Skeletal muscle satellite cell (primary cell): ENCODE measurements around the gene FOLR2.
"Not testable (repeated sequence)": the region's sequence is repeated elsewhere in the genome, so short reads cannot be mapped to it uniquely, and the experiment has no call there.

Experiments used
- H3K27me3 ChIP-seq: 2 replicates; pipeline ENCODE4 v1.7.0; 2013; ENCODE audit warnings: low read length; ENCODE audit not compliant: control insufficient read depth, insufficient read depth
- H3K36me3 ChIP-seq: 2 replicates; pipeline ENCODE4 v1.7.0; 2013; ENCODE audit warnings: mild to moderate bottlenecking, control low read depth, low read length; ENCODE audit not compliant: insufficient read depth
- H3K4me1 ChIP-seq: 2 replicates; pipeline ENCODE4 v1.7.0; 2013; ENCODE audit warnings: low read length; ENCODE audit not compliant: control insufficient read depth, insufficient read depth
- H3K4me2 ChIP-seq: 2 replicates; pipeline ENCODE4 v1.7.0; 2013; ENCODE audit warnings: mild to moderate bottlenecking, low read length
- H3K4me3 ChIP-seq: 2 replicates; pipeline ENCODE4 v1.7.0; 2013; ENCODE audit warnings: low read length
- H3K9ac ChIP-seq: 2 replicates; pipeline ENCODE4 v1.7.0; 2013; ENCODE audit warnings: mild to moderate bottlenecking, low read depth, low read length, moderate library complexity
- H3K9me3 ChIP-seq: replicated peaks from 2 replicates; pipeline ENCODE4 v1.7.0; 2013; ENCODE audit warnings: mild to moderate bottlenecking, control low read depth, low read length

The FOLR2 gene

DNA sequence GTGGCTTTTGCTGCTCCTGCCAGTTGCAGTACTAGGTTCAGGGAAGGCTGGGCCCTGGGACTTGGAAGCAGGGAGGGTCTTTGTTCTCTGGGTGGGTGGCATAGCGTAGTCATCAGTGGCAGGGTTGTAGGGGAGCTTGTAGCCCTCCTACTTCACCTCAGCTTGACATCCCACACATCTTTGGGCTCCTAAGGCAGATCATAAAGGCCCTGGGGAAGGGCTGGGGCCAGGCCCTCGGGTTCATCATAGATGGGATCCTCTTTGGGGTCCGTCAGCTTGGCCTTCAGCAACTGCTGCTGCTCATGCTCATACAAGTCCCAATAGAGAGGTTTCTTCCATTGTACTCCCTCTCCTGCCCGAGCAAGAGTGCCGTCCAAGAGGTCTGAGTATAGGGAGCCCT, 33.4 kb downstream of the FOLR2 start:
- Histone ChIP-seq H3K36me3 (no peaks in the 10 kb centered on the region), H3K4me1 (no peaks in the 10 kb centered on the region), H3K9ac (no peak overlapping the region), H3K4me2 (no peak overlapping the region), H3K27me3 (peaks cover 88% of the 10 kb centered on the region), H3K4me3 (no peak overlapping the region), H3K9me3 (no peaks in the 10 kb centered on the region)

DNA sequence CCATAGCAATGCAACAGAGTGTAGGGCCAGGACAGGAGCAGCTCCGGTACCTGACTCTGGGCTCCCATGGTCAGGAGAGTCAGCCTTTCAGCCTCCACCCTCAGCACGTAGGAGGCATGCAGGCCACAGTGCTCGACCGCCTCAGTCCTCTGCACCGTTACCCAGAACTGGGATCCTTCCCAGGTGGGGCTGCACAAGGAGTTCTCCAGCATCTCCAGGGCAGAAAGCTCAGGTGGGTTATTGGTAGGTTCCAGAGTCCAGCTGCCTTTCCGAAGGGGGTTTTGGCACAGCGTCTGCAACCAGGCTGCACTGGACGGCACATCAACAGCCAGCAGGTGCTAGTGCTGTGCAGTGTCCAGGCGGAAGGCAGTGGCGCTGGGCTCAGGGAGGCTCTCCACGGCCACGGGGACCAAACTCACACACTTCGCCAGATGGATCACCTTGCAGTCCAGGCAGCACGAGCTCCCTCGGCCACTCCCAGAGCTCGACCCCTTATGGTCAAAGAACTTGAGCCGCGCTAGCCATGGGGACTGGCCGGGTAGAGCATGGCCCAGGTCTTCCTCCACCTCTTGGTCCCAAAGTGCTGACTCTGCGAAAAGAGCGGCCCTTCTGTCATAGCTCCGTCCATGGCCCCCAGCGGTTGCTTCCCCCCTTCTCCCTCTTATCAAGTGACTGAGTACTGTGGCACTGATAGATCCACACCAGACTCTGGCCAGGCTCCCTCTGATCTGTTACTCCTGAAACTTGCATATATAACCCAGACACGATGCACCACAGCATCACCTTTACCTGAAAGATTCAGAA, 34.3 kb downstream of the FOLR2 start:
- Histone ChIP-seq H3K4me3 (no peak overlapping the region), H3K9ac (no peak overlapping the region), H3K4me2 (no peak overlapping the region), H3K4me1 (no peaks in the 10 kb centered on the region), H3K36me3 (no peaks in the 10 kb centered on the region), H3K9me3 (no peaks in the 10 kb centered on the region), H3K27me3 (peaks cover 87% of the 10 kb centered on the region)

DNA sequence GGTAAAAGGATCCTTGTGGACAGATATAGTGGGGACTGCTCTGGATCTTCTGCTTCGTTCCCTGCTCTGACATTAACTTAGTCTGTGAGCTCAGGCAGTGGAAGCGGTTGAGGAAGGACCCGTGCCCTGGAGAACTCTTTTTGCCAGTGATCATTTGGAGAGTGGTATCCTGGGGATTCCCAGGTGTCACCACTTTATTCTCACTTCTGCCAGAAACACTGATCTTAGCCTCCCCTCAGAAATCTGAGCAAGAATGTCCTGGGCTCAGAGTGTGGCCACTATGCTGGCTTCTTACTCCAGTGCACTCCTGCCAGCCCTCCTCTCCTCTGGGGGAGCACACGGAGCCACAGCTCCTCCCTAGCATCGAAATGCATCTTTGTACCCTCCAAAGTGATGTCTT, 35.0 kb downstream of the FOLR2 start:
- peaks cover 87% of the 10 kb centered on the region for H3K27me3 ChIP-seq
- H3K4me3 ChIP-seq: no peak overlapping the region
- no peak overlapping the region for H3K9ac ChIP-seq

DNA sequence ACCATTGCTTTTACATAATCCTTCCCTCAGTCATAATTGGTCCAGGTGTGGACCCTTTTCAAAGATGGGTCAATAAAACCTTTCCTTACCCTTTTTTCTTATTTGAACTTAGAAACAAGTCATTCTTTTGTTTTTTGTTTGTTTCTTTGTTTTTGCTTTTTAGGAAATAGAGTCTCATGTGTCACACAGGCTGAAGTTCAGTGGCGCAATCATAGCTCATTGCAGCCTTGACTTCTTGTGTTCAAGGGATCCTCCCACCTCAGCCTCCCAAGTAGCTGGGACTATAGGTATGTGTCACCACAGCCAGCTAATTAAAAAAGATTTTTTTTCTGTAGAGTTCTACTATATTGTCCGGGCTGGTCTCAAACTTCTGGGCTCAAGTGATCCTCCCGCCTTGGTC, 36.8 kb downstream of the FOLR2 start:
- Histone ChIP-seq H3K9ac (no peak overlapping the region), H3K9me3 (no peaks in the 10 kb centered on the region), H3K4me2 (no peak overlapping the region), H3K4me3 (no peak overlapping the region), H3K4me1 (no peaks in the 10 kb centered on the region), H3K27me3 (peaks cover 73% of the 10 kb centered on the region), H3K36me3 (no peaks in the 10 kb centered on the region)

More for the DNA sequence above, 35.0 kb downstream of the FOLR2 start:
- Histone ChIP-seq H3K9me3 (no peaks in the 10 kb centered on the region), H3K4me2 (no peak overlapping the region), H3K4me1 (no peaks in the 10 kb centered on the region), H3K36me3 (no peaks in the 10 kb centered on the region)

DNA sequence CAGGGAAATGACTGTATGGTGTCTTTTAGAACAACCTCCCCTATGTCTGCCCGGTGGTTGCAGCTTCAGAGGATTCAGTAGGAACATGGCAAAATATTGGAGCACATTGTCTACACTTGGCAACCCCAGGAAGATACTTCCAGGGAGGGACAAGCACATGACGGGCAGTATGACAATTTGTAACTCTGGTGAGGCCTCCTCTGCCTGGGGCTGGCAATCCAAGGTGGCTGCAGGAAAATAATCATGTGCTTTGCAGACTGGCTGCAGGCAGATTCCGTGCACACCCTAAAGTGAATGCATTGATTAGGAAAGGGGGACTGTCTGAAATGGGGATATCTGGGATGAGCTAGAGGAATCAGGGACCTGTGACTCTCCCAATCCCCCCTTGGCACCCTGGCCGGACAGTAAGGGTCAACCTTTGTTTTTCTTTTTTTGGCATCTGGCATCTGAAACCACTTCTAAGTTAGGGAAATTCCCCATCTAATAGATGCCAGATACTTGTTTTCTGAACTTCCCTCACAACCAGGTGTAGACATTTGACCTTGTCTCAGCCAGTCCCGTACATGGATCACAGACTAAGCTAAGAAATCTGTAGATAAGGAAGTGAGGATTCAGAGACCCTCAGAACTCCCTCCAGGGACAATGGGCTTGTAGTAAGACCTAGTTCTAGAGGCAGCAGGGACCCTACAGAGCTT, 37.9 kb downstream of the FOLR2 start:
- Histone ChIP-seq H3K9ac (no peak overlapping the region), H3K36me3 (no peaks in the 10 kb centered on the region), H3K4me3 (no peak overlapping the region), H3K4me1 (no peaks in the 10 kb centered on the region), H3K27me3 (peaks cover 70% of the 10 kb centered on the region), H3K9me3 (no peaks in the 10 kb centered on the region), H3K4me2 (no peak overlapping the region)

DNA sequence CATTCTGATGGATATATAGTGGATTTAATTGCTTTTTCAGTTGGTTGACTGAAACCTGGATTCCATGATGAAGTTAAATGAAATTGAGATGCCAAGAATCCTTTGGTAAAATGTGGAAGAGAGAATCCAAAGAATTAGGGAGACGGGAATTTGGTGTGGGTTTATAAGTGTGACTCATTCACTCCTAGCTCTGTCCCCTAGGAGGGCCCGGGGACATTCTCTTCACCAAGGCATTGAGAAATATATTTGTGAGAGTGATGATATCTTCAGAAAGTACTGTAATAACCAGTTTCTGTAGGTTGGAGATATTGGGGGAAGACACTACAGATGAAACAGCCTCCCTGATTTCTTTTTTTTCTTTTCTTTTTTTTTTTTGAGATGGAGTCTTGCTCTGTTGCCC, 41.0 kb downstream of the FOLR2 start:
- Histone ChIP-seq H3K27me3 (peaks cover 55% of the 10 kb centered on the region), H3K4me2 (no peak overlapping the region), H3K4me1 (no peaks in the 10 kb centered on the region), H3K9ac (no peak overlapping the region), H3K9me3 (no peaks in the 10 kb centered on the region), H3K4me3 (no peak overlapping the region), H3K36me3 (no peaks in the 10 kb centered on the region)

DNA sequence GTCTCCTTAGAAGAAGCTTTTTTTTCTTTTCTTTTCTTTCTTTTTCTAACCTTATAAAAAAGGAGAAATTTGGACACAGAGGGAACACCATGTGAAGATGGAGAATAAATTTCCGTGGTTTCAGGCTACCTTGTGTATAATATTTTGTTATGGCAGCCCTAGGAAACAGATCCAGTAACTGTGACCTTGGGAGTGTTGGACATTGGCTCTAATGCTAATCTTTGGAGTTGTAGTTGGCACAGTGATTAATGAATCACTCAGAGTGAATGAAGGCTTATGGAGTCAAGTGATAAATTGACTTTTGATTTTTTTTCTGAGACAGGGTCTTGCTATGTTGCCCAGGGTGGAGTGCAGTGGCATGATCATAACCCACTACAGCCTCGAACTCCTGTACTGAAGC, 42.9 kb downstream of the FOLR2 start:
- peaks cover 41% of the 10 kb centered on the region for H3K27me3 ChIP-seq
- no peak overlapping the region for H3K9ac ChIP-seq
- no peaks in the 10 kb centered on the region for H3K36me3 ChIP-seq
- peaks cover 4% of the 10 kb centered on the region for H3K4me1 ChIP-seq
- H3K4me3 ChIP-seq: no peak overlapping the region
- H3K4me2 ChIP-seq: no peak overlapping the region
- H3K9me3 ChIP-seq: no peaks in the 10 kb centered on the region

DNA sequence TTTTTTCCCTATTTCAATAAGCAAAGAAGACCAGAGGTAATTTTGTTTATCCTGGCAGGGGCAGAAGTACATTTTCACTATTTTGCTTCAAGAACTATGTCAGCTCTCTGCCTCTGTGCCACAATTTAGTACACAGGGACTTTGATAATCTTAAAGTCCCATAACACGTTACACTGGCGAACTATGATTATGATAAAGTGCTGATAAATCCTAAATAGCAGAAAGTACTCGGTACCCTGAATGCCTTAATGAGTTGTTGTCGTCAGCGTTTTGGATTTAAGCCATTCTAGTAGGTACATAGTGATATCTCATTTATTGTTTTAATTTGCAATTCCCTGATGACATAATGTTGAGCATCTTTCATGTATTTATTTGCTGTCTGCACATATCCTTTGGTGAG, 44.0 kb downstream of the FOLR2 start:
- no peak overlapping the region for H3K9ac ChIP-seq
- H3K36me3 ChIP-seq: no peaks in the 10 kb centered on the region
- H3K27me3 ChIP-seq: peaks cover 31% of the 10 kb centered on the region
- H3K4me2 ChIP-seq: no peak overlapping the region
- H3K4me1 ChIP-seq: peaks cover 4% of the 10 kb centered on the region
- H3K9me3 ChIP-seq: no peaks in the 10 kb centered on the region
- no peak overlapping the region for H3K4me3 ChIP-seq

DNA sequence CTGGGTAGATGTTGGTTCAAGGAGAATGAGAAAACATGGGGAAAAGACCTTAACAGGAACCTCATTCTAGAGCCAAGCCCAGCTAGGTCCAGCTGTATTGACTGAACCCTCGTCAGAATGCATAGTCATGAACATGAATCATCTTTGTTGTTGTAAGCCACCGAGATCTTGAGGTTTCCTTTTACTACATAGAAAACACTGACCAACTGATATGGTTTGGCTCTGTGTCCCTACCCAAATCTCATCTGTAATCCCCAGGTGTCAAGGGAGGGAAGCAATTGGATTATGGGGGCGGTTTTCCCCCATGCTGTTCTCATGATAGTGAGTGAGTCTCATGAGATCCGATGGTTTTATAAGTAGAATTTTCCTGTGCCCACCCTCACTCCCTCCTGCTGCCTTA, 46.8 kb downstream of the FOLR2 start:
- H3K27me3 ChIP-seq: peaks cover 21% of the 10 kb centered on the region
- no peaks in the 10 kb centered on the region for H3K36me3 ChIP-seq
- H3K4me3 ChIP-seq: no peak overlapping the region
- H3K9me3 ChIP-seq: no peaks in the 10 kb centered on the region
- H3K4me1 ChIP-seq: peaks cover 4% of the 10 kb centered on the region
- no peak overlapping the region for H3K4me2 ChIP-seq
- H3K9ac ChIP-seq: no peak overlapping the region

DNA sequence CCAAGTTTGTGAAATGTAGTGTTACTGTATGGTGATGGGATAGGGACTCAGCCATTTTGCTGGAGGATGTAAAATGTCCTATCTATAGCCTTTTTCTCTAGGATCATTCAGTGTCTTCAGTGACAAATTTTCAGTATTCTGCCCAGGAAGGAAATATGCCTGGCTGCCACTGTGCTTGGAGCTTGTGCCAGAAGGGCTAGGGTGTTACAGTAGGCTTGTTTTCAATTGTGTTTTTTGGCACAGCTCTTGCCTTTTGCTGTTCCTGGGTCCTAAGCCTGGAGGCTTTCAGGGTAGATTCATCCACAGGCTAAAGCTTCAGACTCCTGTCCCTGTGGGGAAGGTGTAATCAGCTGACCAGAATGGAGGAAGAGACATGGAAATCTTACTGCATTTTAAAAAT, 49.4 kb downstream of the FOLR2 start:
- no peak overlapping the region for H3K4me3 ChIP-seq
- peaks cover 18% of the 10 kb centered on the region for H3K27me3 ChIP-seq
- H3K4me2 ChIP-seq: no peak overlapping the region
- peaks cover 4% of the 10 kb centered on the region for H3K4me1 ChIP-seq
- no peaks in the 10 kb centered on the region for H3K9me3 ChIP-seq
- H3K9ac ChIP-seq: no peak overlapping the region
- no peaks in the 10 kb centered on the region for H3K36me3 ChIP-seq

DNA sequence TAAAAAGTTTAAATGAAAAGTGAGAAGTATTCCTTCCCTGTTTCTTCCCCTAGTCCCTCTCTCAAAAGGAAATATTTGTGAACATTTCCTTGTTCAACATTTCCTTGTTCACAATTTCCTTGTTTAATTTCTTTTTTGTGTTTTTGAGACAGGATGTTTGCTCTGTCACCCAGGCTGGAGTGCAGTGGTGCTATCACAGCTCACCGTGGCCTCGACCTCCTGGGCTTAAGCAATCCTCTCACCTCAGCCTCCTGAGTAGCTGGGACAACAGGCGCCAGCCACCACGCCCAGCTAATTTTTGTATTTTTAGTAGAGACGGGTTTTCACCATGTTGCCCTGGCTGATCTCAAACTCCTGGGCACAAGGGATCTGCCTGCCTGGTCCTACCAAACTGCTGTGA, 50.4 kb downstream of the FOLR2 start:
- H3K4me1 ChIP-seq, H3K9ac ChIP-seq, H3K4me2 ChIP-seq, H3K36me3 ChIP-seq, H3K9me3 ChIP-seq, H3K4me3 ChIP-seq: not testable (repeated sequence)
- peaks cover 23% of the 10 kb centered on the region for H3K27me3 ChIP-seq
